HG03196 (cell line): ENCODE data around the gene IL17F.
"Not testable (repeated sequence)": the region's sequence is repeated elsewhere in the genome, so short reads cannot be mapped to it uniquely, and the experiment has no call there.

Experiments
- ATAC-seq: cut with Tn5 transposase; IDR thresholded peaks from one replicate; pipeline ENCODE4 v1.9.1; 2021; ENCODE audit not compliant: unreplicated experiment

IL17F gene

GRCh38 chr6:52249078-52249477 is 4.8 kb upstream of the IL17F start:
- no peak for ATAC-seq

GRCh38 chr6:52245425-52245824 is 1.1 kb upstream of the IL17F start:
- no peak for ATAC-seq

- ATAC-seq: no peak
Measured at GRCh38 chr6:52243282-52243893, 912 bp downstream of the IL17F start.

GRCh38 chr6:52241819-52242218 is 2.5 kb downstream of the IL17F start:
- no peak for ATAC-seq

- peak; percentile 55 for ATAC-seq
Measured at GRCh38 chr6:52233975-52234823, 10.1 kb downstream of the IL17F start.

- no peak for ATAC-seq
Measured at GRCh38 chr6:52233005-52233404, 11.3 kb downstream of the IL17F start.

- no peak for ATAC-seq
Measured at GRCh38 chr6:52231406-52232127, 12.7 kb downstream of the IL17F start.

GRCh38 chr6:52230685-52231084 is 13.6 kb downstream of the IL17F start:
- no peak for ATAC-seq

GRCh38 chr6:52227495-52227894 is 16.8 kb downstream of the IL17F start:
- peak; percentile 99 for ATAC-seq

- peak; percentile 75 for ATAC-seq
Measured at GRCh38 chr6:52221302-52221701, 23.0 kb downstream of the IL17F start.

GRCh38 chr6:52217761-52218160 is 26.5 kb downstream of the IL17F start:
- ATAC-seq: no peak

- no peak for ATAC-seq
Measured at GRCh38 chr6:52216932-52217575, 27.2 kb downstream of the IL17F start.

- ATAC-seq: no peak
Measured at GRCh38 chr6:52215787-52216186, 28.5 kb downstream of the IL17F start.

GRCh38 chr6:52213127-52213526 is 31.2 kb downstream of the IL17F start:
- no peak for ATAC-seq

GRCh38 chr6:52210227-52210626 is 34.1 kb downstream of the IL17F start:
- ATAC-seq: peak; percentile 67

GRCh38 chr6:52209770-52210169 is 34.5 kb downstream of the IL17F start:
- peak; percentile 14 for ATAC-seq

- no peak for ATAC-seq
Measured at GRCh38 chr6:52208612-52209011, 35.7 kb downstream of the IL17F start.

GRCh38 chr6:52207066-52207465 is 37.2 kb downstream of the IL17F start:
- ATAC-seq: no peak

- no peak for ATAC-seq
Measured at GRCh38 chr6:52201493-52201892, 42.8 kb downstream of the IL17F start.

GRCh38 chr6:52201046-52201445 is 43.3 kb downstream of the IL17F start:
- ATAC-seq: no peak

- ATAC-seq: not testable (repeated sequence)
Measured at GRCh38 chr6:52200088-52200487, 44.2 kb downstream of the IL17F start.
